HG02588 (cell line): ENCODE results near the gene MON2.
A peak's percentile ranks its signal among the peaks of the same experiment; 100 is the strongest.
"Not testable (repeated sequence)": the region's sequence is repeated elsewhere in the genome, so short reads cannot be mapped to it uniquely, and the experiment has no call there.

Experiments
- ATAC-seq: cut with Tn5 transposase; IDR thresholded peaks from one replicate; pipeline ENCODE4 v1.9.1; 2021; ENCODE audit warnings: mild to moderate bottlenecking, moderate library complexity; ENCODE audit not compliant: unreplicated experiment

MON2 gene

GRCh38 chr12:62542814-62543213, 76.2 kb downstream of the MON2 start:
- no peak for ATAC-seq

- no peak for ATAC-seq
These were observed 76.7 kb downstream of the MON2 start for GRCh38 chr12:62543324-62543723.

- no peak for ATAC-seq
These were observed 77.1 kb downstream of the MON2 start for GRCh38 chr12:62543741-62544140.

- no peak for ATAC-seq
These were observed 86.4 kb downstream of the MON2 start for GRCh38 chr12:62552906-62553556.

- ATAC-seq, result not testable (repeated sequence)
These were observed 92.7 kb downstream of the MON2 start for GRCh38 chr12:62559366-62559765.

- ATAC-seq, result no peak
These were observed 96.2 kb downstream of the MON2 start for GRCh38 chr12:62562846-62563245.

GRCh38 chr12:62575036-62575435, 108.4 kb downstream of the MON2 start:
- peak; percentile 51 for ATAC-seq

GRCh38 chr12:62576503-62576902, 109.9 kb downstream of the MON2 start:
- ATAC-seq, result no peak

GRCh38 chr12:62578726-62579125, 112.1 kb downstream of the MON2 start:
- no peak for ATAC-seq

GRCh38 chr12:62581288-62582064, 114.8 kb downstream of the MON2 start:
- ATAC-seq, result no peak

- ATAC-seq, result no peak
These were observed 115.4 kb downstream of the MON2 start for GRCh38 chr12:62582065-62582366.

- no peak for ATAC-seq
These were observed 118.0 kb downstream of the MON2 start for GRCh38 chr12:62584619-62585018.

GRCh38 chr12:62586850-62587249, 120.2 kb downstream of the MON2 start:
- no peak for ATAC-seq

- ATAC-seq, result no peak
These were observed 122.3 kb downstream of the MON2 start for GRCh38 chr12:62588916-62589315.

GRCh38 chr12:62597253-62597652, 130.6 kb downstream of the MON2 start:
- no peak for ATAC-seq

- no peak for ATAC-seq
These were observed 132.2 kb downstream of the MON2 start for GRCh38 chr12:62598846-62599245.

GRCh38 chr12:62599854-62600437, 133.3 kb downstream of the MON2 start:
- no peak for ATAC-seq

GRCh38 chr12:62601765-62602164, 135.1 kb downstream of the MON2 start:
- no peak for ATAC-seq

GRCh38 chr12:62602255-62603060, 135.8 kb downstream of the MON2 start:
- ATAC-seq, result peak; percentile 66

GRCh38 chr12:62603061-62603810, 136.6 kb downstream of the MON2 start:
- peak; percentile 67 for ATAC-seq

- ATAC-seq, result no peak
These were observed 137.1 kb downstream of the MON2 start for GRCh38 chr12:62603811-62604098.
